GM12892 (cell line): ENCODE measurements around the gene MAT2A.

Experiments
- POLR2A ChIP-seq: IDR thresholded peaks from 2 replicates; pipeline ENCODE4 v1.6.1; 2011; ENCODE audit warnings: low read depth, low read length, control low read depth
- POLR2AphosphoS5 ChIP-seq: IDR thresholded peaks from 2 replicates; pipeline ENCODE4 v1.6.1; 2011; ENCODE audit warnings: low read depth, low read length, control low read depth
- TAF1 ChIP-seq: IDR thresholded peaks from 2 replicates; pipeline ENCODE4 v1.6.1; 2011; ENCODE audit warnings: low read depth, mild to moderate bottlenecking, control low read depth, low read length, borderline replicate concordance

- TF ChIP-seq POLR2A = no peak
- no peak for TF ChIP-seq POLR2AphosphoS5
- TF ChIP-seq TAF1 = no peak
Measured at GRCh38 chr2:85588236-85588635, 49.3 kb downstream of the MAT2A start.
